Measurements from ENCODE around the gene RPRD2. TPM values are rescaled to one million over a fixed set of nuclear protein-coding genes. Genes with fewer than 3 reads are reported as not detected.

Gene RPRD2
- total RNA-seq, 1 experiment from 2014 or later: 10.3 TPM

DNA sequence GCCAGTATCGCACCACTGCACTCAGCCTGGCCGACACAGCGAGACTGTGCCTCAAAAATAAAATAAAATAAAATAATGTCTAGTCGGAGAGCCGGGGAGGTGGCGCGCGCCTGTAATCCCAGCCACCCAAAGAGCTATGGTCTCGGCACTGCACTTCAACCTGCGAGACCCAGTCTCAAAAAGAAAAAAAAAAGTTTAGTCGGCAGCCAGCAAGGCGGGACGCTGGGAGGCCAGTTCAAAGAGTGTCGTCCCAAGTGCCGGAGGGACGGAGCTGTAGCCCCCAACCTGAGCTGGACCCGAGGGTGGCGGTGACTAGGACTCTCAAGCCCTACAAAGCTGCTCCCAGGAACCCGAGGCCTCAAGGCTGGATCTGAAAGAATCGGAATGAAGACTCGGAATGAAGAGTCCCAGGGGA, 151.0 kb downstream of the RPRD2 start:
- no peak for DNase-seq (ENCODE audit: low read depth)

- peak; percentile 94 for DNase-seq (ENCODE audit: low read depth)
Observed at GRCh38 chr1:150515328-150516049, 151.5 kb downstream of the RPRD2 start, which contains the start of gene FALEC. FALEC (plus strand) TSS chr1:150515752.

DNA sequence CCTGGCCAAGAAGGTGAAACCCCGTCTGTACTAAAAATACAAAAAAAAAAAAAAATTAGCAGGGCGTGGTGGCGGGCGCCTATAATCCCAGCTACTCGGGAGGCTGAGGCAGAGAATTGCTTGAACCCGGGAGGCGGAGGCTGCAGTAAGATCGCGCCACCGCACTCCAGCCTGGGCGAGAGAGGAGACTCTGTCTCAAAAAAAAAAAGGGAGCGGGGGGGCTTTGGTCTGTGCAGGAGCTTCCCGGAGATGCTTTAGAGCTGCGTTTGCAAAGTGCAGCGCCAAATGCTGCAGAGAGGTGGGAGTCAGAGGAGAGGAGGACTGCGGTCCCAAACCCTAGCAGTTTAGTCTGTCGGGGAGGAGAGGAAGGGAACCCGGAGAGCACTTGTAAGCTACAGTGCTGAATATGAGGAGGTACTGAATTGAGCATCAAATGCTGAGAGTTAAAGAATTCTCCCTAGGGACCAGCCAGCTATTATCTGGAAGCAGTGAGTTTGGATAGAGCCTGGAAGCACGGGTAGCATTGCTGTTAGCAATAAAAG, 152.2 kb downstream of the RPRD2 start:
- DNase-seq (ENCODE audit: low read depth): no peak

DNA sequence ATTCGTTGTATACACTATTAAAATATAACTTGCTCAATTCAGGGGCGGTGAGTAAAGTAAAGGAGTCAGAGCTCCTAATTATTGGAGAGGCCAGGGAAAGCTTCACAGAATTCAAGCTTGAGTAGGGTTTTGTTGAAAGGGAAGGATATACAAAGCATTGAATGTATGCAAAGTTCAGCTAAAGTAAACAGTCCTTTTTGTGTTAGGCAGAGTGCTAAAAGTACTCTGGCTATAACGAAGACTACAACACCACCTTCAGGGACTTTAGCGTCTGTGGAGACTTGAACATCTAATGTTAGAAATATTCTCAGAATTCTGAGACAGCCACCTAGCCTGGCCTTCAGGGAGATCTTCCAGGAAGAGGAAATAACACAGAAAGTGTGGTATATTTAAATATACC, 152.7 kb downstream of the RPRD2 start:
- DNase-seq (ENCODE audit: low read depth): no peak

DNA sequence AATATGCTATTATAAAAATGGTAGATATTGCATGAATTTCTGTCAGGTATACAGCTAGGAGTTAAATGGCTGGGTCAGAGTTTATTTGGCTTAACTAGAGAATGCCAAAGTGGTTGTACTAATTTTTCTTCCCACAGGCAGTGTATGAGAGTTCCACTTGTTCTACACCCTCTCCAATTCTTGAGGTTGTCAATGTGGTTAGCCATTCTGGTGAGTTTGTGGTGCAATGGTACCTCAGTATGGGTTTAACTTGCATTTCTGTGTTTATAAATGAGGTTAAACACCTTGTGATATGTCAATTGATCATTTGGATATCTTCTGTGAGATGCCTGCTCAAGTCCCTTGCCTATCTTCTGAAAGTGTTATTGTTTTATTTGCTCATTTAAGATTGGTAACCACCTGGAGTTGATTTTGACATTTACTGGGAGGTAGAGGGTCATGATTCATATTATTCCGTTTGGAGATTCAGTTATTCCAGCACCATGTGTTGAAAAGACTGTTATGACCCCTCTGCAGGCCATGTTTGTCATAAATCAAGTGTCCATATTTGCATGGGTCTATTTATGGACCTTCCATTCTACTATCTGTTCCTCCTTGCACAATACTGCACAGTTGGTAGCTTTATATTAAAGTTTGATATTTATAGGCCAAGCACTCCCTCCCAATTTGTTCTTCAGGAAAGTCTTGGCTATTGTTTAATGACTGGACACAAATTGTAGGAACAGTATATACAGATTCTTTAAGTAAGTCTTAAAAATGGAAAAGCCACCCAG, 157.4 kb downstream of the RPRD2 start:
- no peak for DNase-seq (ENCODE audit: low read depth)

GRCh38 chr1:150525348-150525747, 161.4 kb downstream of the RPRD2 start:
- DNase-seq (ENCODE audit: low read depth): no peak

Other genes with a start within 250 kb of the RPRD2 start
- 31.9 and 36.2 TPM in 2 replicates for gene PLEKHO1, start 214.2 kb upstream of the RPRD2 start, total RNA-seq (2014; rRNA removed; shearing (Covaris generic))
- 41.5 and 45.1 TPM in 2 replicates for gene ANP32E, start 128.0 kb upstream of the RPRD2 start, total RNA-seq (2014; rRNA removed; shearing (Covaris generic))
- gene CA14, start 106.4 kb upstream of the RPRD2 start, total RNA-seq (2014; rRNA removed; shearing (Covaris generic)): not detected in 2 replicates
- 92.8 and 107 TPM in 2 replicates for gene APH1A, start 95.1 kb upstream of the RPRD2 start, total RNA-seq (2014; rRNA removed; shearing (Covaris generic))
- 1.9 and 4.8 TPM in 2 replicates for gene C1orf54, start 91.4 kb upstream of the RPRD2 start, total RNA-seq (2014; rRNA removed; shearing (Covaris generic))
- gene CIART, start 81.6 kb upstream of the RPRD2 start, total RNA-seq (2014; rRNA removed; shearing (Covaris generic)): 11.8 and 12.0 TPM in 2 replicates
- gene MRPS21, start 70.3 kb upstream of the RPRD2 start, total RNA-seq (2014; rRNA removed; shearing (Covaris generic)): 55.9 and 62.8 TPM in 2 replicates
- 37.9 and 40.5 TPM in 2 replicates for gene PRPF3, start 42.6 kb upstream of the RPRD2 start, total RNA-seq (2014; rRNA removed; shearing (Covaris generic))
- gene TARS2, start 123.3 kb downstream of the RPRD2 start, total RNA-seq (2014; rRNA removed; shearing (Covaris generic)): 16.2 and 32.4 TPM in 2 replicates
- 110 and 139 TPM in 2 replicates for gene ECM1, start 144.0 kb downstream of the RPRD2 start, total RNA-seq (2014; rRNA removed; shearing (Covaris generic))
- not detected in 2 replicates for gene FALEC, start 151.6 kb downstream of the RPRD2 start, total RNA-seq (2014; rRNA removed; shearing (Covaris generic))
- gene ADAMTSL4, start 185.3 kb downstream of the RPRD2 start, total RNA-seq (2014; rRNA removed; shearing (Covaris generic)): 0.60 and 1.1 TPM in 2 replicates
- 119 and 124 TPM in 2 replicates for gene MCL1, start 215.5 kb downstream of the RPRD2 start, total RNA-seq (2014; rRNA removed; shearing (Covaris generic))